ENCODE measurements around the gene TMEM117.

TMEM117 gene

GRCh38 chr12:43964033-43964432 is 128.2 kb downstream of the TMEM117 start:
- no peak for DNase-seq (ENCODE audit: low read depth in 2 of 2)

- DNase-seq (ENCODE audit: low read depth in 2 of 2) = no peak
These were observed 129.1 kb downstream of the TMEM117 start for GRCh38 chr12:43964961-43965360.

GRCh38 chr12:43965899-43966298 is 130.0 kb downstream of the TMEM117 start:
- DNase-seq (ENCODE audit: low read depth in 2 of 2) = no peak

- no peak for DNase-seq (ENCODE audit: low read depth in 2 of 2)
These were observed 132.9 kb downstream of the TMEM117 start for GRCh38 chr12:43968736-43969135.

GRCh38 chr12:43969882-43970281 is 134.0 kb downstream of the TMEM117 start:
- no peak for DNase-seq (ENCODE audit: low read depth in 2 of 2)

GRCh38 chr12:43973385-43973784 is 137.5 kb downstream of the TMEM117 start:
- DNase-seq (ENCODE audit: low read depth in 2 of 2) = no peak

GRCh38 chr12:43973993-43974392 is 138.1 kb downstream of the TMEM117 start:
- DNase-seq (ENCODE audit: low read depth in 2 of 2) = no peak

- DNase-seq (ENCODE audit: low read depth in 2 of 2) = no peak
These were observed 140.1 kb downstream of the TMEM117 start for GRCh38 chr12:43976027-43976426.

- DNase-seq (ENCODE audit: low read depth in 2 of 2) = no peak
These were observed 142.7 kb downstream of the TMEM117 start for GRCh38 chr12:43978556-43978955.

GRCh38 chr12:43979450-43979849 is 143.6 kb downstream of the TMEM117 start:
- DNase-seq (ENCODE audit: low read depth in 2 of 2) = no peak

- DNase-seq (ENCODE audit: low read depth in 2 of 2) = no peak
These were observed 144.8 kb downstream of the TMEM117 start for GRCh38 chr12:43980627-43981191.

- DNase-seq (ENCODE audit: low read depth in 2 of 2) = no peak
These were observed 145.8 kb downstream of the TMEM117 start for GRCh38 chr12:43981726-43982125.

- no peak for DNase-seq (ENCODE audit: low read depth in 2 of 2)
These were observed 146.7 kb downstream of the TMEM117 start for GRCh38 chr12:43982544-43982943.

- DNase-seq (ENCODE audit: low read depth in 2 of 2) = no peak
These were observed 153.1 kb downstream of the TMEM117 start for GRCh38 chr12:43988838-43989560.

GRCh38 chr12:43992856-43993255 is 157.0 kb downstream of the TMEM117 start:
- DNase-seq (ENCODE audit: low read depth in 2 of 2) = no peak

GRCh38 chr12:44000309-44000952 is 164.6 kb downstream of the TMEM117 start:
- DNase-seq (ENCODE audit: low read depth in 2 of 2) = no peak

GRCh38 chr12:44002607-44003006 is 166.7 kb downstream of the TMEM117 start:
- DNase-seq (ENCODE audit: low read depth in 2 of 2) = no peak

GRCh38 chr12:44003721-44004120 is 167.8 kb downstream of the TMEM117 start:
- no peak for DNase-seq (ENCODE audit: low read depth in 2 of 2)

GRCh38 chr12:44015333-44015941 is 179.6 kb downstream of the TMEM117 start:
- DNase-seq (ENCODE audit: low read depth in 2 of 2) = no peak

- DNase-seq (ENCODE audit: low read depth in 2 of 2) = no peak
These were observed 181.3 kb downstream of the TMEM117 start for GRCh38 chr12:44017216-44017615.

GRCh38 chr12:44019118-44019517 is 183.2 kb downstream of the TMEM117 start:
- DNase-seq (ENCODE audit: low read depth in 2 of 2) = no peak

- DNase-seq (ENCODE audit: low read depth in 2 of 2) = no peak
These were observed 184.7 kb downstream of the TMEM117 start for GRCh38 chr12:44020555-44020954.

GRCh38 chr12:44021471-44021971 is 185.6 kb downstream of the TMEM117 start:
- no peak for DNase-seq (ENCODE audit: low read depth in 2 of 2)
